GM12878 (cell line): ENCODE measurements around the gene TMEM120B. TPM values are rescaled to one million over a fixed set of nuclear protein-coding genes. Genes with fewer than 3 reads are reported as not detected.
A peak's percentile ranks its signal among the peaks of the same experiment; 100 is the strongest.

Experiments
- ASH2L ChIP-seq: fragments of 300-600, 200-600 bp; sonication (generic); IDR thresholded peaks from 2 replicates; pipeline ENCODE4 v1.6.1; 2017; ENCODE audit warnings: low read depth, mild to moderate bottlenecking, borderline replicate concordance
- BHLHE40 ChIP-seq, 2 experiments: fragments of 450-650 bp in 1 of 2; IDR thresholded peaks; 2 replicates each; pipeline ENCODE4 v1.6.1; 2011 to 2017; ENCODE audit warnings: low read depth in 2 of 2, borderline replicate concordance in 1 of 2, improper control_type of control experiment in 1 of 2, low read length in 1 of 2, mild to moderate bottlenecking in 1 of 2
- CREB1 ChIP-seq: IDR thresholded peaks from 2 replicates; pipeline ENCODE4 v1.6.1; 2012; ENCODE audit warnings: low read depth, mild to moderate bottlenecking, inconsistent platforms
- CTCF ChIP-seq, 3 experiments: IDR thresholded peaks in 2 of 3; conservative IDR thresholded peaks in 1 of 3; 2 replicates each; pipeline ENCODE4 v1.5.1; 2011; ENCODE audit warnings: low read depth in 3 of 3, low read length in 3 of 3, mild to moderate bottlenecking in 3 of 3, control low read depth in 2 of 3, moderate library complexity in 2 of 3, inconsistent platforms in 1 of 3, mixed read lengths in 1 of 3; ENCODE audit not compliant: control insufficient read depth in 2 of 3, insufficient read depth in 1 of 3; ENCODE audit errors: extremely low read depth in 1 of 3
- EGR1 ChIP-seq, 2 experiments: IDR thresholded peaks; 1 replicate in 1 of 2; 2 replicates in 1 of 2; pipeline ENCODE4 v1.6.1; 2011 to 2012; ENCODE audit warnings: low read depth in 2 of 2, low read length in 2 of 2, borderline replicate concordance in 1 of 2, mild to moderate bottlenecking in 1 of 2, moderate library complexity in 1 of 2
- ELK1 ChIP-seq: IDR thresholded peaks from 2 replicates; pipeline ENCODE4 v1.6.1; 2012; ENCODE audit warnings: low read depth, low read length, improper control_type of control experiment
- HDGF ChIP-seq: fragments of 450-650 bp; IDR thresholded peaks from 2 replicates; pipeline ENCODE4 v1.6.1; 2016; ENCODE audit warnings: antibody characterized with exemption
- IKZF1 ChIP-seq: fragments of 450-650 bp; conservative IDR thresholded peaks from 2 replicates; pipeline ENCODE4 v1.6.1; 2017; ENCODE audit warnings: antibody characterized with exemption, mild to moderate bottlenecking
- KLF5 ChIP-seq: fragments of 450-650 bp; IDR thresholded peaks from 2 replicates; pipeline ENCODE4 v1.6.1; 2014; ENCODE audit warnings: mild to moderate bottlenecking; ENCODE audit not compliant: partially characterized antibody
- LARP7 ChIP-seq: fragments of 450-650 bp; IDR thresholded peaks from 2 replicates; pipeline ENCODE4 v1.6.1; 2017; ENCODE audit warnings: mild to moderate bottlenecking
- MAX ChIP-seq: IDR thresholded peaks from 2 replicates; pipeline ENCODE4 v1.6.1; 2012; ENCODE audit warnings: low read depth, low read length, improper control_type of control experiment
- MEF2B ChIP-seq: fragments of 450-650 bp; IDR thresholded peaks from 2 replicates; pipeline ENCODE4 v1.6.1; 2018; ENCODE audit warnings: mild to moderate bottlenecking, moderate library complexity; ENCODE audit not compliant: partially characterized antibody, poor library complexity, severe bottlenecking
- NBN ChIP-seq: fragments of 450-650 bp; IDR thresholded peaks from 2 replicates; pipeline ENCODE4 v1.6.1; 2016
- PAX5 ChIP-seq: IDR thresholded peaks from 2 replicates; pipeline ENCODE4 v1.6.1; 2011; ENCODE audit warnings: low read depth, low read length, borderline replicate concordance
- RAD21 ChIP-seq: IDR thresholded peaks from 2 replicates; pipeline ENCODE4 v1.6.1; 2011; ENCODE audit warnings: mild to moderate bottlenecking, low read depth, low read length, moderate library complexity; ENCODE audit not compliant: insufficient read depth
- RB1 ChIP-seq: fragments of 450-650 bp; formaldehyde crosslinking; IDR thresholded peaks from 2 replicates; pipeline ENCODE4 v1.6.1; 2017; ENCODE audit warnings: mild to moderate bottlenecking, borderline replicate concordance
- SMARCA5 ChIP-seq: fragments of 450-650 bp; IDR thresholded peaks from 2 replicates; pipeline ENCODE4 v1.6.1; 2017; ENCODE audit warnings: mild to moderate bottlenecking
- SMC3 ChIP-seq: IDR thresholded peaks from 2 replicates; pipeline ENCODE4 v1.6.1; 2011; ENCODE audit warnings: low read length, improper control_type of control experiment, borderline replicate concordance
- TAF1 ChIP-seq: IDR thresholded peaks from 2 replicates; pipeline ENCODE4 v1.6.1; 2011; ENCODE audit warnings: mild to moderate bottlenecking, low read depth, low read length, borderline replicate concordance
- TCF12 ChIP-seq: IDR thresholded peaks from 2 replicates; pipeline ENCODE4 v1.6.1; 2011; ENCODE audit warnings: low read depth, mild to moderate bottlenecking, low read length
- YY1 ChIP-seq: IDR thresholded peaks from 2 replicates; pipeline ENCODE4 v1.6.1; 2011; ENCODE audit warnings: low read depth, mild to moderate bottlenecking, low read length
- polyA plus RNA-seq, 11 experiments: library from polyadenylated mRNA; depleted of rRNA in 4 of 11; unstranded in 6 of 11; stranded (reverse) in 5 of 11; fragments of >200 nt; fragmentation: Nextera tagmentation in 4 of 11; fragmentation: Illumina TruSeq in 1 of 11; extraction: Ambion mirVana in 4 of 11; extraction: Trizol in 1 of 11; gene quantifications; 1 replicate in 1 of 11; 2 replicates in 10 of 11; pipeline versions ENCODE4 v1.2.1 to v1.2.3, GENCODE V29; 2011 to 2016; ENCODE audit warnings: inconsistent platforms in 2 of 11, missing spikeins in 2 of 11, low read depth in 1 of 11
- total RNA-seq, 4 experiments: library from RNA; depleted of rRNA in 3 of 4; stranded (reverse); fragments of >200 nt in 3 of 4; fragmentation: Illumina TruSeq in 1 of 4; extraction: Trizol in 1 of 4; gene quantifications; 2 replicates each; pipeline versions ENCODE4 v1.2.1 to v1.2.3, GENCODE V29; 2013 to 2021
- TF ChIP-seq, protein P1 (sequence below): fragments of 450-650 bp; IDR thresholded peaks from 2 replicates; pipeline ENCODE4 v1.6.1; 2018; ENCODE audit warnings: borderline replicate concordance, mild to moderate bottlenecking; ENCODE audit not compliant: partially characterized antibody

TMEM120B gene
- total and polyA plus RNA-seq, 10 of the 15 experiments (the other 5 are each of a cell fraction or from before 2014, with no cell fraction given): 4.0 to 26.2 (median 9.2) TPM

GRCh38 chr12:121773011-121773777, 60.6 kb downstream of the TMEM120B start (continued):
- TF ChIP-seq, protein P1, sequence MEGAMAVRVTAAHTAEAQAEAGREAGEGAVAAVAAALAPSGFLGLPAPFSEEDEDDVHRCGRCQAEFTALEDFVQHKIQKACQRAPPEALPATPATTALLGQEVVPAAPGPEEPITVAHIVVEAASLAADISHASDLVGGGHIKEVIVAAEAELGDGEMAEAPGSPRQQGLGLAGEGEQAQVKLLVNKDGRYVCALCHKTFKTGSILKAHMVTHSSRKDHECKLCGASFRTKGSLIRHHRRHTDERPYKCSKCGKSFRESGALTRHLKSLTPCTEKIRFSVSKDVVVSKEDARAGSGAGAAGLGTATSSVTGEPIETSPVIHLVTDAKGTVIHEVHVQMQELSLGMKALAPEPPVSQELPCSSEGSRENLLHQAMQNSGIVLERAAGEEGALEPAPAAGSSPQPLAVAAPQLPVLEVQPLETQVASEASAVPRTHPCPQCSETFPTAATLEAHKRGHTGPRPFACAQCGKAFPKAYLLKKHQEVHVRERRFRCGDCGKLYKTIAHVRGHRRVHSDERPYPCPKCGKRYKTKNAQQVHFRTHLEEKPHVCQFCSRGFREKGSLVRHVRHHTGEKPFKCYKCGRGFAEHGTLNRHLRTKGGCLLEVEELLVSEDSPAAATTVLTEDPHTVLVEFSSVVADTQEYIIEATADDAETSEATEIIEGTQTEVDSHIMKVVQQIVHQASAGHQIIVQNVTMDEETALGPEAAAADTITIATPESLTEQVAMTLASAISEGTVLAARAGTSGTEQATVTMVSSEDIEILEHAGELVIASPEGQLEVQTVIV: peak; percentile 16
- TF ChIP-seq MAX (0 out of 2 replicates have a peak, but pooled peaks have one; percentile 43), TCF12 (0 out of 2 replicates have a peak, but pooled peaks have one; percentile 26), EGR1 (IDR thresholded peaks at IDR 0.05; ENCODE audit: borderline replicate concordance in 1 of 2, low read depth in 2 of 2, low read length in 2 of 2) (0 out of 3 replicates have a peak, but pooled peaks of 1 of the 2 experiments have one; percentile 32), TAF1 (no peak), SMC3 (peak; percentile 98), RB1 (0 out of 2 replicates have a peak, but pooled peaks have one; percentile 50), ASH2L (no peak), CTCF (IDR thresholded peaks at IDR 0.05 in 2 of 3, conservative IDR thresholded peaks at IDR 0.05 in 1 of 3; ENCODE audit: control insufficient read depth in 2 of 3, extremely low read depth in 1 of 3, insufficient read depth in 1 of 3, low read depth in 3 of 3, low read length in 3 of 3) (peak; percentile 92 to 95 (median 94); a peak in 5 of 6 replicates), RAD21 (peak; percentile 97), CREB1 (no peak), NBN (0 out of 2 replicates have a peak, but pooled peaks have one; percentile 26), PAX5 (0 out of 2 replicates have a peak, but pooled peaks have one; percentile 20), MEF2B (no peak), SMARCA5 (peak; percentile 77), HDGF (peak; percentile 67; the same call in 1 of the 2 replicates), ELK1 (peak; percentile 49; the same call in 1 of the 2 replicates), KLF5 (peak; percentile 77), LARP7 (peak; percentile 62; the same call in 1 of the 2 replicates), IKZF1 (peak; percentile 48; the same call in 1 of the 2 replicates), YY1 (peak; percentile 71), BHLHE40 (IDR thresholded peaks at IDR 0.05; ENCODE audit: borderline replicate concordance in 1 of 2, low read depth in 2 of 2, low read length in 1 of 2) (peak in 1 of 2 experiments; percentile 42; a peak in 2 of 4 replicates)
